NCI-H128 (cell line): ENCODE results near the gene CHAD.
"Not testable (repeated sequence)": the region's sequence is repeated elsewhere in the genome, so short reads cannot be mapped to it uniquely, and the experiment has no call there.

Experiments
- DNase-seq: peaks from one replicate; lab custom pipeline; 2025; ENCODE audit not compliant: unreplicated experiment; lab: John Stamatoyannopoulos, UW

The CHAD gene

DNA sequence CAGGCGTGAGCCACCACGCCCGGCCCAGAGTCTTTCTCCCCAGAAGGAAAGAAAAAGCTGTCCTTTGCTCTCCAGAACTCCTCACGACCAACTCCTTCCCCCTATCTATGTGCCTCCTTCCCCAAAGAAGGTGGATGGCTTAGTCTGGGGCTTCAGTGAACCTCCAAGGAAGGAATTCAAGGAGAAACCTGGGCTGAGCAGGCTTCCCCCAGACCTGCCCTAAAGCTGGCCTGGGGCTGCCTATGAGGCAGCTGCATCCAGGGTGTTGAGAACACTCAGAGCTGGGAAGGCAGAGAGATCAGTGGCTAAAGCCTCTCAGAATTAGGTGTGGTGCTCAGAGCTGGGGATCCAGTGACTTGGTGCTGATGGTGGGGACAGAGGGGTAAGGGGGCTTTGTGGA is 38.9 kb downstream of the CHAD start:
- no peak for DNase-seq

DNA sequence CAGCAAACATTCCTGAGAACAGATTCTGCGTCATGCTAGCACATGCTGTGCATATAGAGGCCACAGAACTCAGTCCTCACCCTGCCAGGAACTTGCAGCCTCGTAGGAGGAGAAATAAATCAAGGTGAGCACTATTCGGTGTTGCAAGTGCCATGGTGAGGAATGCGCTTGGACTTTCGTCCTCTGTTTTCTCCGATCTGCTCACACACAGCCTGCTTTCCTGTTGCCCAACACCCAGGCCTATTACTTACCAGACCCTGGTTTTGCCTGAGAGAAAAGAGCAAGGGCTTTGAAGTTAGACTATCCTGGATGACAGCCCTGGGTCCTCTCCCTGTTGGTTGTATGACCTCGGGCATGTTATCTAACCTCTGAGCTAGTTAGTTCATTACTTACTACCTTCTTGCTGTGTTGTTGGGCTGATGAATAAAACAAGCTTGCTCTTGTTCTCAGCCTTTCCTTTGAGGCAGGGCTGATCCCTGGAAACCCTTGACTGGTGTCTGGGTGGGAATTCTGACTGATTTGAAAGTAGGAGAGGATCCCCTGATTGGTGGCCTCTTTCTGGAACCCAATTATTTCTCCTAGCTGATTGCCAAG is 39.8 kb downstream of the CHAD start:
- no peak for DNase-seq

DNA sequence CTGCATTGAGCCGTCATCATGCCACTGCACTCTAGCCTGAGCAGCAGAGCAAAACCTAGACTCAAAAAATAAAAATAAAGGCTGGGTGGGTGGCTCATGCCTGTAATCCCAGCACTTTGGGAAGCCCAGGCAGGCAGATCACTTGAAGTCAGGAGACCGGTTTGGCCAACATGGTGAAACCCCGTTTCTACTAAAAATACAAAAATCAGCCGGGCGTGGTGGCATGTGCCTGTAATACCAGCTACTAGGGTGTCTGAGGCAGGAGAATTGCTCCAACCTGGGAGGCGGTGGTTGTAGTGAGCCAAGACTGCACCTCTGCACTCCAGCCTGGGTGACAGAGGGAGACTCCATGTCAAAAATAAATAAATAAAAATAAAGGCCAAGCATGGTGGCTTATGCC is 40.6 kb downstream of the CHAD start:
- DNase-seq = not testable (repeated sequence)

DNA sequence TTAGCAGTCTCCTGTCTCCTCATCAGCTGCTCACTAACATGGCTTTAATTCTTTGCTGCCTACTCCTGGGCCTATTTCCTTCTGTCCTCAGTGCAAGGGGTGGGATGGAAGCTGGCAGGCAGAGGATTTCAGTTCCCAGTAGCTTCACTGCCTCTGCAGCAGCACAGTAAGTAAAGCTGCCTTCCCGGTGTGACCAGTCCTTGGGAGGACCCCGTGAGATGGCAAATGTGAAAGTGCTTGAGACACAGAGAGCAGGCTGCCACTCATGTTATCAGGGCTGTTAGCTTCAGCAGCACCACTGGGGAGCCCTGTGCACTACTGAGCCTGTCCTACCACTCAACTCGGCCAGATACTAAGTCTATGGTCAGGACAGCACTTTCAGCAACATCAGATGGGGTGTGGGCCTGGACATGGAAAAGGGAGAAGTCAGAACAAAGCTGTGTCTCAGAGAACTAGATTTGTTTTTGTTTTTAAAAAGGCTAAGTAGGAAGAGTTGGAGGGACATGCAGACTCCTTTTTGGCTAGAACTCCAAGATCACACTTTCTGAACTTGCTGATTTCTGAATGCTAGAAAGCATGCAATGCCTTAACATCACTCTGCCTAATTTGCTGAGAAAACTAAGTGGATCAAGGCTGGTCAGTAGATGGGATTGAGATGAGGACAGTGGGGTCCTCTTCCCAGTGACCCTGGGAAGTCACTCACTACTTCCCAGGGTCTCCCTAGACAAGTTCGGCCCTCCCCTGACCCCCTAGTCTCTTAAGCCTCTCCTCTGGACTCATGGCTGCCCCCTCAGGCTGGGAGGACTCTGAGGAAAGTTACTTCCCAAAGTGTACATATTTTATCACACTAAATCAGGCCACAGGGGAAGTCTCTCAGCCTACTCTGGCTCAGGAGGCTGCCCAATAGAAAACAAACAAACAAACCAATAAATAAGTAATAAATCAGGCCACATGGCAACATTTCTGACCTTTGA is 41.6 kb downstream of the CHAD start:
- DNase-seq = no peak

DNA sequence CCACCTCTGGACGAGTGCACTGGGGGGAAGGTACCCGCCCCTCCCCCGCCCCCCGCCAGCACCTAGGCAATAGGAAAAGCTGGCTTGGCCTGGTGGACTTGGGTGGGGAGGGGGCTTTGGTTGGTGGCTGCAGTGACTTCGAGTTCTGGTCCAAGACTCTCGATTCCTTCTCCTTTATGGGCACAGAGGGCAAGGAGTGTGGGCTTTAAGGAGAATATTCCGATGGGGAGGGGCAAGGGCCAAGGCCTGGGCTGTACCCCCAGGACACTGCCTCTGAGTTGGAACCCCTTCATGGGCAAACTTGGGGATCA is 42.3 kb downstream of the CHAD start:
- DNase-seq = no peak

DNA sequence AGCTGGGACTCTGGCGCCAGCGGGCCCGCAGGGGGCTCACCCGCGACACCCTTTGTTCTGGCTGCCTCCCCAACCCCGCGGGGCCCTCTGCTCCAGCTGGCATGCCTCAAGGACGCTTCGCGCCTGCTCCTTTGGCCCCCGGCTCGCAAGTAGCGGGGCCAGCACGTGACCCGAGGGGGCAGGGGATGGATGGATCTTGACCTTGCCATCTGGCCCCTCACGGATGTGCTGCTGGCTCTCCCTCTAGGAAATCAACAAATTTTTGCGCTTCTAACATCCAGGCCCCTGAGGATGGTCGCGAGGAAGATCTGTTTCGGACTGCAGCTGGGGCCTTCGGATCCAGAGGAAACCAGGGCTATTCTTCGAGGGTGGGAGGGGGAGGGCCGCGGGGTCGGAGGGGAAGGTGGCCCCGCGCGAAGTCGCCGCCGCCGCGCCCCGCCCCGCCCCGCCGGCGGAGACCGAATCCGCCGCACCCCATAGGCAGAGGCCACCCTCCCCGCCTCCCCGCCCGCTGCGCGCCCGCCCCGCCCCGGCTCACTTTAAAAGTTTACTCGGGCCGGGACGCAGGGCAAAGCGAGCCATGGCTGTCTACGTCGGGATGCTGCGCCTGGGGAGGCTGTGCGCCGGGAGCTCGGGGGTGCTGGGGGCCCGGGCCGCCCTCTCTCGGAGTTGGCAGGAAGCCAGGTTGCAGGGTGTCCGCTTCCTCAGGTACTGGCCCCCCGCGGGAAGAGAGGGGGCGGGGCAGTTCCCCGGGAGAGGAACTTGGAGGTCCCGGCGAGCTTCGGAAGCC is 42.8 kb downstream of the CHAD start, which contains the start of gene ACSF2:
TSS of gene ACSF2 (plus strand) at position 537 of the 790 bp plus-strand sequence. CDS start at position 581, 44 bp downstream.
- DNase-seq = no peak

DNA sequence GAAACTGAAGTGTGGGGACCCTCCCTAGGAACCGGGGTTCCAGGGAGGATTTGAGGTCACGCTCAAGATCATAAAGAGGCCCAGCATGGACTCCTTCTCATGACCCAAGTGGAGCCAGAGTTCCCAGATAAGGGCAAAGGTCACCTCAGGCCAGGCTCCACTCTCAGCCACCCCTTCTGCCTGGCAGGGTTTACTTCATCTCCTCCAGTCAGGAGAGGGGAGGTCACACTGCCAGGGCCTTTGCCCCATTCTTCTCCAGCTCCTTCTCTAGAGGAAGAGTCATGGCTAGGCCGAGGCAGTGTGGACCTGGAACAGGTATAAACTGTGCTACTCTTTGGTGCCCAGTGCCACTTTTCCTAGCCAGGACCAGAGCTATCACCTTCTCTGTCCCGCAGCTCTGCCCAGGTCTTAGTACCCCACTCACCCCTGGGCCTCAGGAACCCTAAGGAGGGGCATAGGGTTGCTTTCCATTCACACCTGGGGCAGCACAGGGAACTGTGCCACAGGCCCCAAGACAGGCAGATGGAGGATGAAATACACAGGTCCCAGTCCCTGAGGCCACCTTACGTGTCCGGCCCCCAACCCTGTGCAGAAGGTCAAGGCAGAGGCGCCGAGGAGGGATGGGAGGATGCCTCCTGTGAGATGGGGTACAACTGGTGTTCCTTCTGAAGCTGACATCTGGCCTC is 43.5 kb downstream of the CHAD start:
- no peak for DNase-seq

DNA sequence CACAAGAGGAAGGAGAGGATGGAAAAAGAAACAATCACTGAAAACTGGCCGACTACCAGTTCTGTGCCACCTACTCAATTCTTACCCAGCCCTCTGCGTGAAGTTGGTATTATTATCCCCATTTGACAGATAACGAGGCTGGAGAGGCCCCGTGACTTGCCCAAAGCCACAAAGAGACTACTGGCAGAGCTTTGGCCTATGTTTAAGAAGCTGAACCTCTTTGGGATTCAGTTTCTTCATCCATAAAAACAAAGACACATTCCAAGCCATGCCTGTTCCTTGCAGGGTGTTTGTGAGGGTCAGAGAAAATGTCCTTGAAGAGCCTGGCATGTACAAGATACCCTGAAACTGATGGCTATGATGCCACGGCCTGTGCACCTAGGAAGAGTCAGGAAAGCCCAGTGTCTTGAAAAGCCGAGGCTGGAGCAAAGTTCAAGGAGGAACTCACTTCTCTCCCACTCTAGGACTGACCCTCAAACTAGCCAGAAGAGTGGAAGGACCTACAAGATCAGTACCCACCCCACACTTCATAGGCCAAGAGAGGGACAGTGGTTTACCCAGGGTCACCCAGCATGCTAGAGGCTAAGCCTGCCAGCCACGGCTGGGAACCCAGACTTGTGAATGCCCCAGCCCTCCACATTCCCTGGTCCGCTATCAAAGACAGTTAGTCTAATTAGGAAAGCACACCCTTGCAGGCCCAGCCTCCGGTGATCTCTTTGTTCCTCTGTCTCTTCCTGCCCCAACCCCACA is 44.3 kb downstream of the CHAD start:
- no peak for DNase-seq

DNA sequence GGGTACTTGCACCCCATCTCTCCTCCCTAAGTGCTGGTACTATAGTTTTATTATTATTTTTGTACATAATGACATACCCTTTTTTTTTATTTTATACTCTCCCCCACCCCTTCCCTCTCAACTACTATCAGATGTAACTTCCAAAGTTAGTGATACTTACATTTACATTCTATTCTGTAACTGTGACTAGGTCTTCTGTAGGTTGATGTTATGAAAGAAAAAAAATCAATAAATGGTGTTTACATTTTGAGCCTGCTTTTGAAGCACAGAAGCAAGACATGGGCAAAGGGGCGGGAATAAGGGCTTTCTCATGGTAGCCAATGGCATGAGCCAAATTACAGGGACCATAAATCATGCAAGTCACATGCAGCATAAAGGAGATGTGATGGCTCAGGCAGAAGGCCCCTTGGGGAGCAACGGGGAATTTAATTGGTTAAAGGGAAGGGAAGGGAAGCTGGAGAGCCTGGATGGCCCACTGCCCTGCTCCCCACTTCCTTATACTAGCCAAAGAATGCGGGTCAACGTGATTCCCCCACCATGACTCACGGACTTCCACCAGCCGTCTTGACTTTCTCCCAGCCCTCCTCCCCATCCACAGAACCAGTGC is 45.0 kb downstream of the CHAD start:
- DNase-seq = no peak

DNA sequence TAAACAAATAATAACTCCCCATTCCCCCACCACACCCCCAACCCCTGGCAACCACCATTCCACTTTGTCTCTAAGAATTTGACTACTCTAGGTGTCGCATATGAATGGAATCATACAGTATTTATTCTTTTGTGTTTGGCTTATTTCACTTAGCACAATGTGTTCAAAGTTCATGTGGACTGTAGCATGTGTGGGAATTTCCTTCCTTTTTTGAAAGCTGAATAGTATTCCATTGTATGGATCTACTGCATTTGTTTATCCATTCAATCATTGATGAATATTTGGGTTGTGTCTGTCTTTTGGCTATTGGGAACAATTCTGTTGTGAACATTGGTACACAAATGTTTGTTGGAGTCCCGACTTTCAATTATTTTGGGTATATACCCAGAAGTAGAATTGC is 45.9 kb downstream of the CHAD start:
- DNase-seq = no peak

DNA sequence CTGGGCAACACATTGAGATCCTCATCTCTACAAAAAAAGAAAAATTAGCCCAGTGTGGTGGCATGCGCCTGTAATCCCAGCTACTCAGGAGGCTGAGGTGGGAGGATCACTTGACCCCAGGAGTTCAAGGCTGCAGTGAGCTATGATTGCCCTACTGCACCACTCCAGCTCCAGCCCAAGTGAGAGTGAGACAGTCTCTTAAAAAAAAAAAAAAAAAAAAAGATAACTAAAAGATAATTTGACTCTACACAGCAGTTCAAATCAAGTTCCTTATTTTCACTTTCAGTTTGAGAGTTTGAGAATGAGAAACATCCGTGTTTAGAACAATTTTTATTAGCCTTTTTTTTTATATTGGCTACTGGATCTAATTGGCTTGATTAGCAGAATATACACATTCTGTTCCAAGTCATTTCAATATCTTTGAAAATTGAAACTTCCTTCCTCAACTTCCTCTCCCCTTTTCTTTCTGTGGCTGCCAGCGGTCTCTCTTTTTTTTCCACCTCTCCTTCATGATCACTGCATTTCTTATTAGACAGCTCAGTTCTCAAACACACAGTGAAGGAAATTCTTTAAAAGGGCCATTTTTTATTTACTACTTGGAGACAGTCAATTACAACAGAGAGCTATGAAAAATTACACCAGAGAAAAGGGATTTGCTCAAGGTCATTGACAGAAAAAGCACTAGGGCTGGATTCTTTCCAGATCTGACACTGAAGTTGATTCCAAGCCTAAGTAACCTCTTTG is 47.2 kb downstream of the CHAD start:
- no peak for DNase-seq

DNA sequence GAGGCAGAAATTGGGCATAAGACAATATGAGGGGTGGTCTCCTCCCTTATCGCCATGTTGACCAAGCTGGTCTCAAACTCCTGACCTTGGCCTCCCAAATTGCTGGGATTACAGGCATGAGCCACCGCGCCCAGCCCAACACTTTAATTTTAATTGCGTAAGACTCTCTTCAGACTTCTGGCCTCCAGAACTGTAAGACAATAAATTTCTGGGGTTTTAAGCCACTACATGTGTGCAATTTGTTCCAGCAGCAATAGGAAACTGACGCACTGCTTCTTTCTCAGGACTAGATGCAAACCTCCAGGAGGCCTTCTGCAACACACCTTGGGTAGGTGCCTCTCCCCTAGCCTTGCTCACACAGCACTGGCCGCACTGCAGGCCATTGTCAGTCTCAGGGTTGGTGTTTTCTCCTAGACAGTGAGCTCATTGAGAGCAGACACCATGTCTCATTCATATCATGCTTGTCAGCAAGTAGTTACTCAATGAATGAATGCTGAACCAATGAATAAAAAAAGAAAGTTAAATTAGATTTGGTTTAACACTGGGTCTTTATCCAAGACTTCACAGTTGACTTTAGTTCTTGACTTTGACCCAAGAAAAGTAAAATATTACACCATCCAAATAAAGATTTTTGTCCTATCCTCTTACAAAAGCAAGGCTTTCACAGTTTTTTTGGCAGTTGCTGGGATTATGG is 48.1 kb downstream of the CHAD start:
- no peak for DNase-seq

DNA sequence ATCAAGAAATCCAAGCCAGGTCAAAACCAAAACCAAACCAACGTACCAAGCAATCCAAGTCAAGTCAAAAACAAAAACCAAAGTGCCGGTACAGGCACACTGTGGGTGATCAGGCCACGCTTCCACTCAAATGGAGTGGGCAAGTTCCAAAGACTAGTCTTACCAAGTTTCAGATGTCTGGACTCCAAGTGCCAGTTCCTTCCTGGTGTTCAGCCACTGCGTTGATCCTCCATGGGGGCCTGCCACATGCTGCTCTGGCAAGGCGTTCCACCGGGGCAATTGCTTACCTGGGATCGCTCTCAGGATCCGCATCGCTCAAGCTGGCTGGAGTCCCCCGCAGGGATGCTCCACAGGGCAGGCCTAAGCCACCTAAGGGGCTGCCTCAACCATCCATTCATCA is 49.1 kb downstream of the CHAD start:
- DNase-seq = not testable (repeated sequence)

DNA sequence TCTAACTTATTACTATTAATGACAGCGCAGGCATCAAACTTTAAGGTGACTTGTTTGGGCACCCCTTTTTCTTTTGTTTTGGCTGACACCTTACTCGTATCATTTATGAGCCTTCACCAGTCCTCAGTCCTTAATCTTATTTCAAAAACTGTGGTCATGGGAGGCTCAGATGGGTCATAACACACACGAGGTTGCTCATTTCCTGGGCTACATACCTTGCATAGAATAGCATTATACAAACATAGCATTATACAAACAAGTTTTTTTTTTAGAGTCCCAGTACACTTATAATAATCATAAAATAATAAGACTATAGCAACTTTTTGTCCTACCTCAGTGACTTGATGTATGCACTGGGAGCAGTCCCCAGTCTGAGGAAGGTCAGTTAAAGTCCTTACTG is 53.9 kb downstream of the CHAD start:
- DNase-seq = no peak
